Parathyroid adenoma (tissue), 2 donors: Measurements from ENCODE around the gene NR4A1.

Experiments
- H2AFZ ChIP-seq: fragments of 300-600 bp; sonication (generic); one replicate; pipeline ENCODE4 v1.7.0; 2017; ENCODE audit warnings: antibody characterized with exemption, mild to moderate bottlenecking
- H3K27ac ChIP-seq: fragments of 300-600 bp; sonication (generic); one replicate; pipeline ENCODE4 v1.7.0; 2017
- H3K27me3 ChIP-seq: fragments of 300-600 bp; sonication (generic); one replicate; pipeline ENCODE4 v1.7.0; 2017; ENCODE audit warnings: low read length; ENCODE audit not compliant: control insufficient read depth, insufficient read depth
- H3K36me3 ChIP-seq: fragments of 300-600 bp; sonication (generic); one replicate; pipeline ENCODE4 v1.7.0; 2017; ENCODE audit warnings: low read length; ENCODE audit not compliant: control insufficient read depth, insufficient read depth
- H3K4me1 ChIP-seq: fragments of 300-600 bp; sonication (generic); one replicate; pipeline ENCODE4 v1.7.0; 2017; ENCODE audit warnings: control low read depth
- H3K4me2 ChIP-seq: fragments of 300-600 bp; sonication (generic); one replicate; pipeline ENCODE4 v1.7.0; 2017; ENCODE audit warnings: low read length
- H3K4me3 ChIP-seq: fragments of 300-600 bp; sonication (generic); one replicate; pipeline ENCODE4 v1.7.0; 2017; ENCODE audit warnings: low read depth, low read length
- H3K79me2 ChIP-seq: fragments of 300-600 bp; sonication (generic); one replicate; pipeline ENCODE4 v1.7.0; 2017; ENCODE audit warnings: control low read depth
- H3K9ac ChIP-seq: fragments of 300-600 bp; sonication (generic); one replicate; pipeline ENCODE4 v1.7.0; 2017; ENCODE audit warnings: mild to moderate bottlenecking
- H3K9me3 ChIP-seq: fragments of 300-600 bp; sonication (generic); one replicate; pipeline ENCODE4 v1.7.0; 2017; ENCODE audit warnings: low read length; ENCODE audit not compliant: control insufficient read depth
- TF ChIP-seq, protein P1 (sequence below): fragments of 300-600 bp; sonication (generic); IDR thresholded peaks from one replicate; pipeline ENCODE4 v1.7.0; 2017; ENCODE audit warnings: antibody characterized with exemption, mild to moderate bottlenecking
- donor health status: primary hyperparathyroidism.

The NR4A1 gene

DNA sequence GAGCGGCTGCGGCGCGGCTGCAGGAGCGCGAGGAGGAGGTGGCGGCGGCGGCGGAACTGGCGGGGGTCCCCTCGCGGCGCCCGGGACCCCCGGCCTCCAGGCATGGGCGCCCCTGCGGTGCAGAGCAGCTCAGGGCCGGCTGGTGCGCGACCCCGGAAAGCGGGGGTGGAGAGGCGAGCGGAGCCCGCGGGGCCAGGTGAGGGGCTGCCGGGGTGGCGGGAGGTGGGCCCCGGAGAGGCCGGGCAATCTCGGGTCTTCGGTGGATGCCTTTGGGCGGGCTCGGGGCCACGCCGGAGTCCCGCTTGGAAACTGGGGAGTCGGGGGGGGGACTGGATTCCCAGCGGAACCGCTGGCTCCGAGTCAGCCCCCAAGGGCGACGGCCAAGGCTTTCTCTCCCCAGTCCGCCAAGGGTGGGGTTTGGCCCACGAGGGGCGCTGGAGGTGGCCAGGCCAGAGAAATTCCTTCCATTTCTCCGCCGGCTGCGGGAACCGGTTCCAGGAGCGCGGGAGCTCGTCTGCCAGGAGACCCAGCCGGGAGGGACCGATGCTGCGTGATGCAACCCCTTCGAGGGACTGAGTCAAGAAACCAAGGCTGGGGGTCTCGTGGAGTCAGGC lies 13.9 kb upstream of the NR4A1 start:
- TF ChIP-seq, protein P1, sequence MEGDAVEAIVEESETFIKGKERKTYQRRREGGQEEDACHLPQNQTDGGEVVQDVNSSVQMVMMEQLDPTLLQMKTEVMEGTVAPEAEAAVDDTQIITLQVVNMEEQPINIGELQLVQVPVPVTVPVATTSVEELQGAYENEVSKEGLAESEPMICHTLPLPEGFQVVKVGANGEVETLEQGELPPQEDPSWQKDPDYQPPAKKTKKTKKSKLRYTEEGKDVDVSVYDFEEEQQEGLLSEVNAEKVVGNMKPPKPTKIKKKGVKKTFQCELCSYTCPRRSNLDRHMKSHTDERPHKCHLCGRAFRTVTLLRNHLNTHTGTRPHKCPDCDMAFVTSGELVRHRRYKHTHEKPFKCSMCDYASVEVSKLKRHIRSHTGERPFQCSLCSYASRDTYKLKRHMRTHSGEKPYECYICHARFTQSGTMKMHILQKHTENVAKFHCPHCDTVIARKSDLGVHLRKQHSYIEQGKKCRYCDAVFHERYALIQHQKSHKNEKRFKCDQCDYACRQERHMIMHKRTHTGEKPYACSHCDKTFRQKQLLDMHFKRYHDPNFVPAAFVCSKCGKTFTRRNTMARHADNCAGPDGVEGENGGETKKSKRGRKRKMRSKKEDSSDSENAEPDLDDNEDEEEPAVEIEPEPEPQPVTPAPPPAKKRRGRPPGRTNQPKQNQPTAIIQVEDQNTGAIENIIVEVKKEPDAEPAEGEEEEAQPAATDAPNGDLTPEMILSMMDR = no peak
- no peaks in the 10 kb centered on the region for H3K36me3 ChIP-seq

DNA sequence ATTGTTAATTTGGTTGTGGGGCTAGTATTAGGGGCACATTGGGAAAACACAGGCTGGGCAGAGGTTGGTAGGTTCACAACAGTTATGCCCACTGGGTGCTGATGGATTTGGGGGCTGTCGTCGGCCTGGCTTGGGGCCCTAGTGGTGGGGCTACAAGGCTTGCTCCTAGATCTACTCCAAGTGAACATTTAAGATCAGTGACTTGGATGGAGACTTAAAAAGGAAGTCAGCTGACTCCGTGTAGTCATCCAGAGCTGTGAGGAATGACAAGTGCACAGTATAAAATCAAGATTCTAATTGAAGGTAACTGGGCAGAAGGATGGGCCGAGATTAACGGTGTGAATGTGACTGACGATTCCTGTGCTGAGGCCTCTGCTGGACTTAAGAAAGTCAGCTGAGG lies 12.8 kb upstream of the NR4A1 start:
- H3K4me2 ChIP-seq = no peak overlapping the region
- peak overlapping the region; percentile 51 for H3K27ac ChIP-seq
- no peaks in the 10 kb centered on the region for H3K27me3 ChIP-seq
- no peaks in the 10 kb centered on the region for H3K9me3 ChIP-seq
- peak overlapping the region; percentile 9 for H3K4me3 ChIP-seq
- H3K4me1 ChIP-seq = peaks cover 22% of the 10 kb centered on the region
- H3K9ac ChIP-seq = peak overlapping the region; percentile 17
- peaks cover 2% of the 10 kb centered on the region for H3K79me2 ChIP-seq
- H2AFZ ChIP-seq = no peak overlapping the region
- no peaks in the 10 kb centered on the region for H3K36me3 ChIP-seq
- TF ChIP-seq, protein P1 = no peak

More for the DNA sequence above, 13.9 kb upstream of the NR4A1 start:
- Histone ChIP-seq H3K4me1 (peaks cover 24% of the 10 kb centered on the region), H3K27ac (peak overlapping the region; percentile 74), H2AFZ (peak overlapping the region; percentile 82), H3K27me3 (no peaks in the 10 kb centered on the region), H3K9me3 (no peaks in the 10 kb centered on the region), H3K9ac (peak overlapping the region; percentile 84), H3K4me2 (peak overlapping the region; percentile 85), H3K79me2 (peaks cover 2% of the 10 kb centered on the region), H3K4me3 (peak overlapping the region; percentile 52)

DNA sequence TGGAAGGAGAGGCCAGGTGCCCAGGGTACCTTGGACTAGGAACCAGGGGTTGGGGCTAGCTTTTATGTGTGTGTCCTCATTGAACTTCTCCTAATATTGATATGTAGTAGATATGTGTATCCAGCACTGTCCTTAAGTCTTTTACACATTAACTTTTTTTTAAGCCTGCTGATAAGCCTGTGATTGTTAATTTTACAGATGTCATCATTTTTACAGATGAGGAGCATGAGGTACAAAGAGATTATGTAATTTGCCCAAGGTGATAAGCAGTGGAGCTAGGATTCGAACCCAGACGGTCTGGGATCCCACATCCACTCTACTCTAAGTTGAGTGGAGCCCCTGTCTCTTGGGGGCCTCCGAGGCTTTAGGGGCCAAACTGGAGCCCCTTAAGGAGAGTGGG lies 10.2 kb upstream of the NR4A1 start:
- H3K36me3 ChIP-seq = no peaks in the 10 kb centered on the region
- no peak overlapping the region for H3K9ac ChIP-seq
- H3K9me3 ChIP-seq = no peaks in the 10 kb centered on the region
- TF ChIP-seq, protein P1 = no peak
- H3K4me3 ChIP-seq = no peak overlapping the region
- no peak overlapping the region for H2AFZ ChIP-seq
- H3K27ac ChIP-seq = no peak overlapping the region
- peaks cover 13% of the 10 kb centered on the region for H3K4me1 ChIP-seq
- peaks cover 2% of the 10 kb centered on the region for H3K79me2 ChIP-seq
- no peaks in the 10 kb centered on the region for H3K27me3 ChIP-seq
- no peak overlapping the region for H3K4me2 ChIP-seq

DNA sequence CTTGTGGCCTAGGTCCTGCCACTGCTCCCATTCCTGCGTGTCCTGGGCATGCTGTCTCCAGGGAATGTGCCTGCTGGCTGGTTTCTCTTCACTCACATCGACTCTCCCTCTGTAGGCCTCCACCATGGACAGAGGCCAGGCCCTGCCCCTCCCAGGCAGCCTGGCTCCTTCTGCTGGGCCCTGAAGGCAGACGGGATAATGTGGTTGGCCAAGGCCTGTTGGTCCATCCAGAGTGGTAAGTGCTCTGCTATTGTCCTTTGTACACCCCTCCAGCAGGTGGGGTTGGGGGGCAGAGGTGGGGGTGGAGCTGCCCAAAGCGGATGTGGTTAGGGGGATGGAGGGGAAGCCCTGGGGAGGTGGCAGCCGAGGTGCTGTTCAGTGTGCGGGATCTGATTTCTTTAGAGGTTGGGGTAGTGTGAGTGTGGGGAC lies 9.5 kb upstream of the NR4A1 start:
- TF ChIP-seq, protein P1 = no peak
- Histone ChIP-seq H3K36me3 (no peaks in the 10 kb centered on the region), H3K9me3 (no peaks in the 10 kb centered on the region), H3K27me3 (no peaks in the 10 kb centered on the region), H3K27ac (no peak overlapping the region), H2AFZ (no peak overlapping the region), H3K9ac (no peak overlapping the region), H3K79me2 (peaks cover 2% of the 10 kb centered on the region), H3K4me1 (peaks cover 7% of the 10 kb centered on the region), H3K4me2 (no peak overlapping the region), H3K4me3 (no peak overlapping the region)

DNA sequence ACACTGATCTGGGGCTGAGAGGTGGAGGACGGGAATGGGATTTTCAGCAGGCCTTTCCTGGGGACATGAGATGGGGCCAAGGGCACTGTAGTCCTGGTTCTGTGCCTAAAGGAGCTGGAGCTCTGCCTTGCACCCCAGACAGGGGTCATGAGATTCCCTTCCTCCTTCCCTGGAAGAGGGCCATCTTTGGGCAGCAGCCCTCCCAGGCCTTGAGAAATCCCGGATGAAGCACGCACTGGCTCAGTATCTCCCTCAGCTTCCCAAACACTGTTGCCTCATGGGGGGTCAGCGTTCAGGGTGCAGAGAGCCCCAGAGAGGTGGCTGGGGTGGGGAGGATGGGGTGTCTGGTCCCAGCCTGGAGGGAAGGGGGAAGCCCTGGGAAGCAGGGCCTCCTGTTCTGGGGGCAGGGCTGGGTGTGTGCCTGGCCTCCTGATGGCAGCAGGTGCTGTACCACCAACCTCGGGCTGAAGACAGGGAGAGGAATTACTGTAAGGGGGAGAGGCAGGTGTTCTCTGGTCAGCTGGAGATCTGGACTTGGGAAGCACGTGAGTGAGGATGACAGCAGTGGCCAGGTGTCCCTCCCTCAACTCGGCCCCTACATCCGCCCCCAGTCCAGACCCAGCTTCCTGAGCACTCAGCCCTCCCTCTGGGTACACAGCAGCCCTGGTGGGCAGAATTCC lies 8.4 kb upstream of the NR4A1 start:
- H3K9ac ChIP-seq = no peak overlapping the region

More for the DNA sequence above, 8.4 kb upstream of the NR4A1 start:
- TF ChIP-seq, protein P1 = no peak
- Histone ChIP-seq H3K79me2 (peaks cover 6% of the 10 kb centered on the region), H3K27ac (peak overlapping the region; percentile 70), H3K4me2 (no peak overlapping the region), H3K4me1 (peaks cover 7% of the 10 kb centered on the region), H3K27me3 (no peaks in the 10 kb centered on the region), H3K9me3 (no peaks in the 10 kb centered on the region), H3K36me3 (no peaks in the 10 kb centered on the region), H2AFZ (no peak overlapping the region), H3K4me3 (no peak overlapping the region)
